WTC11 (cell line): ENCODE results near the gene LSM4. TPM values are rescaled to one million over a fixed set of nuclear protein-coding genes. Genes with fewer than 3 reads are reported as not detected.

Experiments used
- ATAC-seq: fragments of 200-7000 bp; cut with Tn5 transposase; 2 replicates; pipeline ENCODE4 v1.10.0; 2021; ENCODE audit warnings: mild to moderate bottlenecking, moderate library complexity
- CTCF ChIA-PET: fragments of 300-600 bp; sonication (Branson Sonifier 250); formaldehyde crosslinking; loops from one replicate; lab custom pipeline; 2021; ENCODE audit warnings: antibody characterized with exemption; lab: Charles Lee
- POLR2A ChIA-PET: fragments of 350-600 bp; sonication (Branson Sonifier 250); formaldehyde crosslinking; loops from one replicate; lab custom pipeline; 2021; ENCODE audit warnings: antibody characterized with exemption; lab: Charles Lee
- DNase-seq: peaks from one replicate; pipeline ENCODE4 v3.0.0; 2021; ENCODE audit warnings: low spot score
- H3K27ac Mint-ChIP-seq: 2 replicates; pipeline ENCODE4 v1.8.0; 2021; ENCODE audit warnings: mixed read lengths
- H3K27me3 Mint-ChIP-seq: 2 replicates; pipeline ENCODE4 v1.8.0; 2021; ENCODE audit warnings: low read depth, mild to moderate bottlenecking, moderate library complexity, mixed read lengths
- H3K36me3 Mint-ChIP-seq: 2 replicates; pipeline ENCODE4 v1.8.0; 2021; ENCODE audit warnings: mixed read lengths
- H3K4me1 Mint-ChIP-seq: 2 replicates; pipeline ENCODE4 v1.8.0; 2022; ENCODE audit warnings: mixed read lengths
- H3K4me3 Mint-ChIP-seq: 2 replicates; pipeline ENCODE4 v1.8.0; 2021; ENCODE audit warnings: mild to moderate bottlenecking, moderate library complexity, mixed read lengths
- H3K9me3 Mint-ChIP-seq: 2 replicates; pipeline ENCODE4 v1.8.0; 2021; ENCODE audit warnings: mixed read lengths
- ARID4B ChIP-seq: sonication (generic); formaldehyde crosslinking; IDR thresholded peaks from 2 replicates; pipeline ENCODE4 v1.8.0; 2023; ENCODE audit warnings: missing genetic modification reagents, mild to moderate bottlenecking, borderline replicate concordance
- ATF1 ChIP-seq: sonication (generic); formaldehyde crosslinking; IDR thresholded peaks from 2 replicates; pipeline ENCODE4 v1.8.1; 2023; ENCODE audit warnings: mild to moderate bottlenecking, moderate library complexity, missing genetic modification reagents
- CDX4 ChIP-seq: fragments of 250-450 bp; sonication (Bioruptor Pico); IDR thresholded peaks from 2 replicates; pipeline ENCODE4 v1.9.0; 2021; ENCODE audit warnings: moderate library complexity, mild to moderate bottlenecking, inconsistent platforms, borderline replicate concordance
- E2F1 ChIP-seq: sonication (generic); formaldehyde crosslinking; IDR thresholded peaks from 2 replicates; pipeline ENCODE4 v1.8.0; 2022; ENCODE audit warnings: mild to moderate bottlenecking, missing genetic modification reagents
- JUN ChIP-seq: sonication (generic); formaldehyde crosslinking; IDR thresholded peaks from 2 replicates; pipeline ENCODE4 v1.8.0; 2023; ENCODE audit warnings: mild to moderate bottlenecking, missing genetic modification reagents
- NR1H2 ChIP-seq: sonication (generic); formaldehyde crosslinking; IDR thresholded peaks from 2 replicates; pipeline ENCODE4 v1.9.0; 2021; ENCODE audit warnings: mild to moderate bottlenecking, moderate library complexity, missing genetic modification reagents
- RELA ChIP-seq: sonication (generic); formaldehyde crosslinking; IDR thresholded peaks from 2 replicates; pipeline ENCODE4 v1.8.1; 2022; ENCODE audit warnings: missing genetic modification reagents, mild to moderate bottlenecking, borderline replicate concordance
- SMAD3 ChIP-seq: sonication (generic); formaldehyde crosslinking; IDR thresholded peaks from 2 replicates; pipeline ENCODE4 v1.8.0; 2022; ENCODE audit warnings: missing genetic modification reagents, mild to moderate bottlenecking, borderline replicate concordance
- SP1 ChIP-seq: sonication (generic); formaldehyde crosslinking; conservative IDR thresholded peaks from 2 replicates; pipeline ENCODE4 v1.8.1; 2022; ENCODE audit warnings: missing genetic modification reagents
- ZMAT4 ChIP-seq: fragments of 250-450 bp; sonication (Bioruptor Pico); IDR thresholded peaks from 2 replicates; pipeline ENCODE4 v1.9.0; 2021; ENCODE audit warnings: mild to moderate bottlenecking
- ZNF121 ChIP-seq: sonication (generic); formaldehyde crosslinking; IDR thresholded peaks from 2 replicates; pipeline ENCODE4 v1.8.0; 2023; ENCODE audit warnings: missing genetic modification reagents
- ZNF138 ChIP-seq: sonication (generic); formaldehyde crosslinking; conservative IDR thresholded peaks from 2 replicates; pipeline ENCODE4 v1.8.1; 2022; ENCODE audit warnings: mild to moderate bottlenecking, moderate library complexity, missing genetic modification reagents
- ZNF219 ChIP-seq: sonication (generic); formaldehyde crosslinking; IDR thresholded peaks from 2 replicates; pipeline ENCODE4 v1.8.0; 2023; ENCODE audit warnings: missing genetic modification reagents, mild to moderate bottlenecking, borderline replicate concordance
- ZNF263 ChIP-seq: sonication (generic); formaldehyde crosslinking; IDR thresholded peaks from 2 replicates; pipeline ENCODE4 v1.8.1; 2022; ENCODE audit warnings: low read depth, mild to moderate bottlenecking, moderate library complexity, missing genetic modification reagents
- total RNA-seq: library from RNA; stranded (reverse); gene quantifications from 3 replicates; pipeline ENCODE4 v1.2.3, GENCODE V29; 2021
- TF ChIP-seq, protein P1 (sequence below): sonication (generic); formaldehyde crosslinking; IDR thresholded peaks from 2 replicates; pipeline ENCODE4 v1.8.0; 2022; ENCODE audit warnings: mild to moderate bottlenecking, missing genetic modification reagents
- TF ChIP-seq, protein P2 (sequence below): sonication (generic); formaldehyde crosslinking; IDR thresholded peaks from 2 replicates; pipeline ENCODE4 v1.8.1; 2023; ENCODE audit warnings: mild to moderate bottlenecking, missing genetic modification reagents, moderate library complexity

LSM4 gene
- total RNA-seq, 1 experiment from 2014 or later, result 373 TPM

DNA sequence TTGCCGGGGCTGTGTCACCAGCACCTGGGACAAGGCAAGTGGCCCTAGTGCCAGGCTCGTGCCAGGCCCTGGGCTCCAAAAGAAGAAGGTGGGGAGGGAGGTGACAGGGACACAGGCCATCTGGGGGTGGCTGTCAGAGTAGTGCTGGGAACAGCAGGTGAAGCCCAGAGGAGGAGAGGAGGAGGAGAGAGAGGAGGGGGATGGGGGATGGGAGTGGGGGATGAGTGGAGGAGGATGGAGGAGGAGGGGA, 18.7 kb downstream of the LSM4 start (continued):
- TF ChIP-seq, protein P1, sequence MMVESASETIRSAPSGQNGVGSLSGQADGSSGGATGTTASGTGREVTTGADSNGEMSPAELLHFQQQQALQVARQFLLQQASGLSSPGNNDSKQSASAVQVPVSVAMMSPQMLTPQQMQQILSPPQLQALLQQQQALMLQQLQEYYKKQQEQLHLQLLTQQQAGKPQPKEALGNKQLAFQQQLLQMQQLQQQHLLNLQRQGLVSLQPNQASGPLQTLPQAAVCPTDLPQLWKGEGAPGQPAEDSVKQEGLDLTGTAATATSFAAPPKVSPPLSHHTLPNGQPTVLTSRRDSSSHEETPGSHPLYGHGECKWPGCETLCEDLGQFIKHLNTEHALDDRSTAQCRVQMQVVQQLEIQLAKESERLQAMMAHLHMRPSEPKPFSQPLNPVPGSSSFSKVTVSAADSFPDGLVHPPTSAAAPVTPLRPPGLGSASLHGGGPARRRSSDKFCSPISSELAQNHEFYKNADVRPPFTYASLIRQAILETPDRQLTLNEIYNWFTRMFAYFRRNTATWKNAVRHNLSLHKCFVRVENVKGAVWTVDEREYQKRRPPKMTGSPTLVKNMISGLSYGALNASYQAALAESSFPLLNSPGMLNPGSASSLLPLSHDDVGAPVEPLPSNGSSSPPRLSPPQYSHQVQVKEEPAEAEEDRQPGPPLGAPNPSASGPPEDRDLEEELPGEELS, result no peak
- TF ChIP-seq CDX4 (CRISPR knock-in tag) (no peak), ZMAT4 (no peak), ZNF138 (CRISPR knock-in tag) (no peak), ARID4B (CRISPR knock-in tag) (no peak), E2F1 (CRISPR knock-in tag) (no peak), RELA (CRISPR knock-in tag) (no peak), JUN (CRISPR knock-in tag) (no peak), ZNF263 (CRISPR knock-in tag) (no peak), NR1H2 (CRISPR knock-in tag) (no peak), SP1 (CRISPR knock-in tag) (no peak), ATF1 (CRISPR knock-in tag) (no peak)
- TF ChIP-seq, protein P2, sequence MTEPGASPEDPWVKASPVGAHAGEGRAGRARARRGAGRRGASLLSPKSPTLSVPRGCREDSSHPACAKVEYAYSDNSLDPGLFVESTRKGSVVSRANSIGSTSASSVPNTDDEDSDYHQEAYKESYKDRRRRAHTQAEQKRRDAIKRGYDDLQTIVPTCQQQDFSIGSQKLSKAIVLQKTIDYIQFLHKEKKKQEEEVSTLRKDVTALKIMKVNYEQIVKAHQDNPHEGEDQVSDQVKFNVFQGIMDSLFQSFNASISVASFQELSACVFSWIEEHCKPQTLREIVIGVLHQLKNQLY, result no peak

DNA sequence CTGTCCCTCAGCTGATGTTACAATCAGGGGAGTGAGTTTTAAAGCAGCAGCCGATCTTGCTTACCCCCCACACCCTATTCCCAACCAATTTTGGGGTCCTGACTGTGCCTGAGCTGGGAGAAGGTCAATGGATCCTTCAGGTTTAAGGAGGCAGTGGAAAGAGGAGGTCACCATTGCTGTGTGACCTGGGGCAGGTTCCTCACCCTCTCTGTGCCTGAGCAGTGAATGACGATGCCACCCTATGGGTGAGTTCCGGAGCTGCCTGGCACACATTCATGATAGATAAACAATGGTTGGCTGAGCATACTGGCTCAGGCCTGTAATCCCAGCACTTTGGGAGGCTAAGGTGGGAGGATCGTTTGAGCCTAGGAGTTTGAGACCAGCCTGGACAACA, 21.2 kb downstream of the LSM4 start:
- TF ChIP-seq SMAD3 (no peak), ZNF219 (no peak), ZNF121 (CRISPR knock-in tag) (peak; percentile 90)
- Mint-ChIP-seq H3K4me3 (no peak overlapping the region), H3K9me3 (no peaks in the 10 kb centered on the region), H3K4me1 (peaks cover 34% of the 10 kb centered on the region), H3K27ac (no peak overlapping the region), H3K36me3 (peaks cover 5% of the 10 kb centered on the region), H3K27me3 (no peaks in the 10 kb centered on the region; the same call in 1 of the 2 replicates)
- POLR2A ChIA-PET, result interaction anchor here (1.1 to 3.1 kb wide), 2 partner anchors 9 to 21 kb away, joined by 4 to 14 read pairs; partner anchors contain the start of gene JUND
- ATAC-seq, result no peak
- CTCF ChIA-PET, result interaction anchor here (0.9 to 5.4 kb wide), 4 partner anchors 9 to 93 kb away, joined by 3 to 82 read pairs (median 8); no protein-coding TSS in a partner anchor
- DNase-seq, result no peak
